GM21786 (cell line): ENCODE measurements around the gene PTPRM.

Experiments used
- ATAC-seq: cut with Tn5 transposase; IDR thresholded peaks from one replicate; pipeline ENCODE4 v1.9.1; 2021; ENCODE audit not compliant: unreplicated experiment

Gene PTPRM

GRCh38 chr18:7566567-7567473, at the start of gene PTPRM:
TSS of gene PTPRM (plus strand) at chr18:7567316. CDS start at chr18:7567819, 503 bp downstream.
- peak; percentile 83 for ATAC-seq

- ATAC-seq: no peak
These were observed 49.3 kb upstream of the PTPRM start for GRCh38 chr18:7517852-7518251.

- ATAC-seq: no peak
These were observed 46.8 kb upstream of the PTPRM start for GRCh38 chr18:7520200-7520785.

GRCh38 chr18:7521226-7521856, 45.8 kb upstream of the PTPRM start:
- ATAC-seq: no peak

- no peak for ATAC-seq
These were observed 43.3 kb upstream of the PTPRM start for GRCh38 chr18:7523772-7524171.

GRCh38 chr18:7524786-7525185, 42.3 kb upstream of the PTPRM start:
- ATAC-seq: no peak

- no peak for ATAC-seq
These were observed 34.2 kb upstream of the PTPRM start for GRCh38 chr18:7532942-7533341.

- no peak for ATAC-seq
These were observed 31.5 kb upstream of the PTPRM start for GRCh38 chr18:7535436-7536205.

GRCh38 chr18:7537145-7537544, 30.0 kb upstream of the PTPRM start:
- ATAC-seq: no peak

- ATAC-seq: no peak
These were observed 25.3 kb upstream of the PTPRM start for GRCh38 chr18:7541835-7542234.

GRCh38 chr18:7544686-7545085, 22.4 kb upstream of the PTPRM start:
- no peak for ATAC-seq

GRCh38 chr18:7545734-7546133, 21.4 kb upstream of the PTPRM start:
- no peak for ATAC-seq

GRCh38 chr18:7548221-7548620, 18.9 kb upstream of the PTPRM start:
- no peak for ATAC-seq

- ATAC-seq: no peak
These were observed 18.4 kb upstream of the PTPRM start for GRCh38 chr18:7548721-7549120.

- no peak for ATAC-seq
These were observed 9.1 kb upstream of the PTPRM start for GRCh38 chr18:7557973-7558372.

- no peak for ATAC-seq
These were observed 8.3 kb upstream of the PTPRM start for GRCh38 chr18:7558769-7559168.

- no peak for ATAC-seq
These were observed 7.3 kb upstream of the PTPRM start for GRCh38 chr18:7559709-7560319.

- no peak for ATAC-seq
These were observed 5.1 kb upstream of the PTPRM start for GRCh38 chr18:7561909-7562460.

GRCh38 chr18:7562491-7562890, 4.6 kb upstream of the PTPRM start:
- ATAC-seq: no peak

GRCh38 chr18:7565677-7566076, 1.4 kb upstream of the PTPRM start:
- no peak for ATAC-seq

- ATAC-seq: no peak
These were observed 911 bp upstream of the PTPRM start for GRCh38 chr18:7566244-7566566.
